GM18526 (cell line): ENCODE results near the gene ARHGAP29.

Source experiments
- POLR2A ChIP-seq: IDR thresholded peaks from 3 replicates; pipeline ENCODE4 v1.6.1; 2011; ENCODE audit not compliant: insufficient read length; ENCODE audit errors: extremely low read depth

The ARHGAP29 gene

GRCh38 chr1:94125551-94126514, 111.6 kb downstream of the ARHGAP29 start:
- TF ChIP-seq POLR2A = no peak

GRCh38 chr1:94124538-94124937, 112.8 kb downstream of the ARHGAP29 start:
- TF ChIP-seq POLR2A = no peak

- TF ChIP-seq POLR2A = no peak
Observed at GRCh38 chr1:94122201-94122970, 115.0 kb downstream of the ARHGAP29 start.
